ENCODE data around the gene ARHGAP6.

The ARHGAP6 gene

GRCh38 chrX:11458170-11458569 lies 207.6 kb downstream of the ARHGAP6 start:
- no peak for ATAC-seq

- ATAC-seq = no peak
Measured at GRCh38 chrX:11451151-11451550, 214.6 kb downstream of the ARHGAP6 start.

GRCh38 chrX:11450354-11450753 lies 215.4 kb downstream of the ARHGAP6 start:
- no peak for ATAC-seq

GRCh38 chrX:11449613-11450012 lies 216.1 kb downstream of the ARHGAP6 start:
- ATAC-seq = no peak

- ATAC-seq = no peak
Measured at GRCh38 chrX:11447418-11447817, 218.3 kb downstream of the ARHGAP6 start.

GRCh38 chrX:11446949-11447348 lies 218.8 kb downstream of the ARHGAP6 start:
- ATAC-seq = no peak

GRCh38 chrX:11446336-11446735 lies 219.4 kb downstream of the ARHGAP6 start:
- ATAC-seq = no peak

- no peak for ATAC-seq
Measured at GRCh38 chrX:11445540-11445939, 220.2 kb downstream of the ARHGAP6 start.

GRCh38 chrX:11444052-11444451 lies 221.7 kb downstream of the ARHGAP6 start:
- ATAC-seq = no peak

GRCh38 chrX:11439846-11440245 lies 225.9 kb downstream of the ARHGAP6 start:
- no peak for ATAC-seq

GRCh38 chrX:11438767-11439166 lies 227.0 kb downstream of the ARHGAP6 start:
- no peak for ATAC-seq

- ATAC-seq = no peak
Measured at GRCh38 chrX:11438380-11438723, 227.4 kb downstream of the ARHGAP6 start.

- no peak for ATAC-seq
Measured at GRCh38 chrX:11437642-11438379, 227.9 kb downstream of the ARHGAP6 start.

GRCh38 chrX:11435568-11435967 lies 230.2 kb downstream of the ARHGAP6 start:
- no peak for ATAC-seq

- ATAC-seq = no peak
Measured at GRCh38 chrX:11434607-11435006, 231.1 kb downstream of the ARHGAP6 start.

GRCh38 chrX:11431786-11432185 lies 233.9 kb downstream of the ARHGAP6 start:
- ATAC-seq = no peak

- no peak for ATAC-seq
Measured at GRCh38 chrX:11430271-11430670, 235.4 kb downstream of the ARHGAP6 start.

- no peak for ATAC-seq
Measured at GRCh38 chrX:11429538-11430085, 236.1 kb downstream of the ARHGAP6 start.

GRCh38 chrX:11427453-11428071 lies 238.2 kb downstream of the ARHGAP6 start:
- ATAC-seq = no peak

GRCh38 chrX:11426712-11427452 lies 238.8 kb downstream of the ARHGAP6 start:
- ATAC-seq = no peak

- no peak for ATAC-seq
Measured at GRCh38 chrX:11424903-11425674, 240.6 kb downstream of the ARHGAP6 start.

- ATAC-seq = no peak
Measured at GRCh38 chrX:11423949-11424348, 241.8 kb downstream of the ARHGAP6 start.

- ATAC-seq = no peak
Measured at GRCh38 chrX:11423362-11423818, 242.3 kb downstream of the ARHGAP6 start.
